Right renal cortex interstitium (tissue), 3 donors: ENCODE data around the gene NPM3. TPM values are rescaled to one million over a fixed set of nuclear protein-coding genes. Genes with fewer than 3 reads are reported as not detected.

Experiments
- DNase-seq, 3 donors: peaks; one replicate each; pipeline ENCODE4 v3.0.0-alpha.2; 2013; ENCODE audit warnings: low read depth in 3 of 3, low spot score in 2 of 3
- polyA plus RNA-seq, 3 donors: library from polyadenylated mRNA; unstranded; fragments of 120-200 nt; gene quantifications; one replicate each; pipeline ENCODE4 v1.2.1, GENCODE V29; 2013; ENCODE audit not compliant: insufficient read length in 3 of 3

Gene NPM3
- polyA plus RNA-seq, 3 donors = 54.1 to 67.9 (median 57.8) TPM

- no peak for DNase-seq
Measured at GRCh38 chr10:101760510-101760909, 22.7 kb downstream of the NPM3 start.

GRCh38 chr10:101759309-101760247, 23.7 kb downstream of the NPM3 start:
- DNase-seq = no peak

GRCh38 chr10:101758858-101759257, 24.4 kb downstream of the NPM3 start:
- DNase-seq = no peak

GRCh38 chr10:101752241-101752640, 31.0 kb downstream of the NPM3 start:
- DNase-seq = no peak

GRCh38 chr10:101749047-101750016, 33.9 kb downstream of the NPM3 start:
- DNase-seq = no peak

GRCh38 chr10:101748496-101748895, 34.8 kb downstream of the NPM3 start:
- no peak for DNase-seq

- DNase-seq = no peak
Measured at GRCh38 chr10:101745074-101745696, 38.1 kb downstream of the NPM3 start.

- DNase-seq = no peak
Measured at GRCh38 chr10:101744267-101744666, 39.0 kb downstream of the NPM3 start.

- no peak for DNase-seq
Measured at GRCh38 chr10:101741938-101742337, 41.3 kb downstream of the NPM3 start.

- no peak for DNase-seq
Measured at GRCh38 chr10:101736666-101737065, 46.6 kb downstream of the NPM3 start.

GRCh38 chr10:101732096-101732495, 51.1 kb downstream of the NPM3 start:
- DNase-seq = no peak

Other genes with a start within 250 kb of the NPM3 start
- gene POLL, start 195.2 kb downstream of the NPM3 start, polyA plus RNA-seq = 10 to 100 TPM; 25.7 to 33.1 (median 29.2) TPM
- 10 to 100 TPM; 45.4 to 48.3 (median 47.8) TPM for gene DPCD, start 195.1 kb downstream of the NPM3 start, polyA plus RNA-seq
- 10 to 100 TPM; 53.9 to 59.7 (median 57.4) TPM for gene FBXW4, start 88.3 kb downstream of the NPM3 start, polyA plus RNA-seq
- 1 to 10 TPM; 5.4 to 7.3 (median 7.3) TPM for gene FGF8, start 7.3 kb downstream of the NPM3 start, polyA plus RNA-seq
- 100 to 1,000 TPM; 120 to 144 (median 140) TPM for gene OGA, start 35.0 kb upstream of the NPM3 start, polyA plus RNA-seq
- 1 to 10 TPM; 2.4 to 4.0 (median 3.6) TPM for gene KCNIP2, start 60.4 kb upstream of the NPM3 start, polyA plus RNA-seq